Measurements from ENCODE around the gene TNFAIP2.

GRCh38 chr14:103177376-103177775 lies 54.1 kb downstream of the TNFAIP2 start:
- TF ChIP-seq CTCF (IDR thresholded peaks at IDR 0.05), result no peak
- TF ChIP-seq POLR2A (IDR thresholded peaks at IDR 0.05), result no peak
